ENCODE measurements around the gene MGAT5.

Gene MGAT5

GRCh38 chr2:134231965-134232340 lies 21.9 kb upstream of the MGAT5 start:
- no peak for DNase-seq

GRCh38 chr2:134232461-134232860 lies 21.4 kb upstream of the MGAT5 start:
- no peak for DNase-seq

GRCh38 chr2:134232868-134233727 lies 20.8 kb upstream of the MGAT5 start:
- DNase-seq, result no peak

- no peak for DNase-seq
Measured at GRCh38 chr2:134233728-134234136, 20.1 kb upstream of the MGAT5 start.

- no peak for DNase-seq
Measured at GRCh38 chr2:134234535-134234934, 19.3 kb upstream of the MGAT5 start.

- DNase-seq, result no peak
Measured at GRCh38 chr2:134235510-134236144, 18.2 kb upstream of the MGAT5 start.

GRCh38 chr2:134238371-134238770 lies 15.5 kb upstream of the MGAT5 start:
- DNase-seq, result no peak

- no peak for DNase-seq
Measured at GRCh38 chr2:134240061-134240460, 13.8 kb upstream of the MGAT5 start.

GRCh38 chr2:134241911-134242310 lies 12.0 kb upstream of the MGAT5 start:
- DNase-seq, result no peak

GRCh38 chr2:134243244-134243643 lies 10.6 kb upstream of the MGAT5 start:
- DNase-seq, result no peak

GRCh38 chr2:134244086-134244485 lies 9.8 kb upstream of the MGAT5 start:
- DNase-seq, result peak; percentile 53

- DNase-seq, result no peak
Measured at GRCh38 chr2:134244587-134244986, 9.3 kb upstream of the MGAT5 start.

- peak; percentile 64 for DNase-seq
Measured at GRCh38 chr2:134245340-134245984, 8.4 kb upstream of the MGAT5 start.

GRCh38 chr2:134246154-134246874 lies 7.6 kb upstream of the MGAT5 start:
- no peak for DNase-seq

- DNase-seq, result no peak
Measured at GRCh38 chr2:134247679-134248078, 6.2 kb upstream of the MGAT5 start.

GRCh38 chr2:134248913-134249312 lies 5.0 kb upstream of the MGAT5 start:
- DNase-seq, result no peak

- DNase-seq, result no peak
Measured at GRCh38 chr2:134249755-134250154, 4.1 kb upstream of the MGAT5 start.

GRCh38 chr2:134250840-134251461 lies 2.9 kb upstream of the MGAT5 start:
- no peak for DNase-seq

- DNase-seq, result peak; percentile 49
Measured at GRCh38 chr2:134252092-134252750, 1.7 kb upstream of the MGAT5 start.

GRCh38 chr2:134253117-134253704 lies 661 bp upstream of the MGAT5 start:
- no peak for DNase-seq

GRCh38 chr2:134254824-134255223 lies 952 bp downstream of the MGAT5 start:
- no peak for DNase-seq

GRCh38 chr2:134256956-134257355 lies 3.1 kb downstream of the MGAT5 start:
- no peak for DNase-seq
